NCI-H82 treated with DMSO at 0.1 percent for 48 hours (cell line): ENCODE data around the gene TERB1.

Experiments
- DNase-seq: peaks from one replicate; lab custom pipeline; 2025; ENCODE audit not compliant: unreplicated experiment; lab: John Stamatoyannopoulos, UW

TERB1 gene

DNA sequence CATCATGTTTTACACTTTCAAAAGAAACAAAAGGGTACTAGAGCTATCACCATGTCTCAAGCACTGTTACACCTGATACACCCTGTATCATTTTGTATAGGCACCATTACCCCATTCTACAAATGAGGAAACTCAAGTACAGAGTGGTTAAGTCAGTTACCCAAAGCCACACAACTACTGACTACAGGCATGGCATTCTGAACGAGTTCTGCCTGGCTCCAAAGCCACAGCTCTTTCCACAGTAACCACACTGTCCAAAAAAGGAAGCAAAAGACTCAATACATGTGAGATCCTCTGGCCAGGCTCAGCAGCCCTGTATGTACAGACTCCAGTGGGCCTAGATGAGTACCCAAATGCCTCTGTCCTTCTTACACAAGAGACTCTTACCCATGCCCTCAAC lies 54.7 kb downstream of the TERB1 start:
- DNase-seq: no peak

DNA sequence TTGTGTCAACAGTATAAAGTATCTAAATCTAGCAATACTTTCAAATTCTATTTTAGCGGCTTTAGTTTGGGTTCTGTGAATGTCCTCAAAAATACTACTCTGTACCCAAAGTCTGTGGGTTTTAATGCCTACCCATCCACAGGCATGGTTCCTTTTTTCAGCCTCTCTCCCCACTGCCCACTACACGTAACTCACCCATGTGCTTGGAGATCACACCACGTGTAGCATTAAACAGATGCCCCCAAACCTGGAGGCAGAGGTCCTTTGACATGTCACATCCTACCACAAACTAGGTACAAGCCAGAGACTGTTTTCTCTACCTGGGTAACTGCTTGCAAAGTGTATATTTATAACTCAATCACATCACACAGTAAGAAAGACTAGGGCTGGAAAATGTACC lies 55.3 kb downstream of the TERB1 start:
- DNase-seq: no peak

DNA sequence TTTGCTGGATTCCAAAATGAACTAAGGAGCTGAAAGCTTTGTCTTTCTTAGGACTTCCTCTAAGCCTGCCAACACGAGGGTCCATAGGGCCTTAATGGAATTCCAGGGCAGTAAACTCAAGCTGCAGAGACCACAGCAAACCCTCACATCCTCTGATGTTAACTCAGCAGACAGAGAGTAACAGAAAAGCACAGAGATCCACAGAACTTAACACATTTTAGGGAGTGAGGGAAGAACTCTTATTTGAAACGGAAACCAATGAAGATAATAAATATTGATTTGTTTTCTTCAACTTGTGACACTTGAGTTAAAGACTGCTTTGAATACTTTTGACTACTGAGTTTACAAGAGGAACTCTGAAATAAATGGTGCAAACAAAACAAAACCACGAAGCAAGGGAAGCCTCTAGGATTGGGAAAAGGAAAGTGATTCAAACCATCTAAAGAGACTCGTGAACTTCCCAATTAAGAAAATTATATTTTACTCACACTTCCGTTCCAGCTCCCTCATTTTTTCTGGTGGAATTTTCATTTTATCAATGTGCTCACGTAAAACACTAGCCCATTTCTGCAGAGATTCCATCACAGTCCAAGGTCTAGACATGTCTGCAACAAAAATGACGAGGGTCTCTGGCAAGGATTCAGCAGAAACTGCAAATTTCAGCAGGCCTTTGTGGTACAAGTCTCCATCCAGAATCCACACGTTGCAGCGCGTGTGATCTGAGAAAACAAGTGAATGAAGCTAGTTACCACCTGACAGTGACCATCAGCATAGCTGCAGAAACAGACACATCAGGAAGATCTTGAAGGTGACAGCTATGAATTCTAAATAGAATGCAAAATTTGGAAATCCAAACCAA lies 59.2 kb downstream of the TERB1 start:
- DNase-seq: no peak

DNA sequence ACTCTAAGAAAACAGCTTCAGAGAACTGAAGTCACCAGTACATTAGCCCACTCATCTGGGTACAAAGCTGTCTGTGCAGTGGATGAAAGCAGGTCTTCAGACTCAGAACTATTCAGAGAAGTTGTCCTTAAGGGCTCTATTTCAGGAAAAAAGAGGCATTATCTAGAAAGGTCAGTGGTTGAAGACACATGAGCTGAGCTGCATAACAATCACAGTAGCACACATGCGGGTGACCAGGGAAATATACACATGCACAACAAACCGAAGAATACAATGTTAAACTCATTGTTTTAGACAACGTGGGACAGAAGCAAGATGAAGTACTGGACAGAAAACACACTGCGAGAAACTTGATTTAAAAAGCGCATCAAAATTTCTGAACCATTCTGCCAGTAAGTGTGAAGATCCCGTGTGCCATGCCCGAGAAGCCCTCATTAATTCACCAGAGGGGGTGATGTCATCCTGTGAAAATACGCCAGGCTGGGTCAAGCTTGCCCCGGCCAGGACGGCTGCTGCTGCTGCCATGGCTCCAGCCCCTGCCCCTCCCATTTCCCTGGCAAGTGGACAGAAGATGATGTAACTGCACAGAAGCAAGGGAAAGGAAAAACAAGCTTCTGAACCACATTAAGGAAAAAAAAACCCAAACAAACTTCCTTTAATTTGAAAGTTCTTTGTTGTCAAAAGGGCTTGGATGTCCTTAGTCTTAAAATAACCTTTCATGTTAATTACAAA lies 60.0 kb downstream of the TERB1 start:
- DNase-seq: no peak

DNA sequence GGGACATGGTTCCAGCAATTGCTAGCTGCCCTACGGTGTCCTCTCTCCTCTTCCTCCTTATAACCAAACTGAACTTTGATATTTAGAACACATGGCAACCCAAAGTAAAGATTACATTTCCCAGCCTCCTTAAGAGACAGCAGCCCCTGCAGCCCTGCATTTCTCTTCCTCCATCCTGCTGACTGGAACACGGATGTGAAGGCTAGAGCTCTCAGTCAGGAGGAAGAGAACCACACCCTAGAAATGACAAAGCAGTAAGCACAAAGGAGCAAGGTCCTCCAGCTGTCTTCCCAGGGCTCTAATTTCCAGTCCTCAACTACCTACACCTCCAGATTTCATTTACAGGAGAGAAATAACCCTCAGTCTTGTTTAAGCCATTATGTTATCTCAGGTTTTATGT lies 60.9 kb downstream of the TERB1 start:
- DNase-seq: no peak

DNA sequence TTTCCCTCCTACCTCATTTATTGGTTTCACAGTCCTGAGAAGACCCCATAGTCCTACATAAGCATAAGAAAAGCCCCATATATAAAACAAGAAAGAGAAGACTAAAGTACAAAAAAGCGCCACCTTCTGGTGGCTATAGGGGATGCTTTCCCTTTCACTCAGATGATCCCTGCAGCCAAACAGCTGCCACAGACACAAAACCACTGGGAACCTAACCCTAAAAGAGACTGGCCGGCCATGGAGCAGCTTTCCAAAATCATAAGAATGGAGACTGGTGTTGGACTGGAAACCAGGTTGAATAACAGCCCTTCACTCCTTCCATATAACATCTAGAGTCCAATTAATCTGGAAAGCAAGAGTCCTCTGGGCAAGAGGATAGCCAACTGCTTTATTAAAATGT lies 61.4 kb downstream of the TERB1 start:
- no peak for DNase-seq

DNA sequence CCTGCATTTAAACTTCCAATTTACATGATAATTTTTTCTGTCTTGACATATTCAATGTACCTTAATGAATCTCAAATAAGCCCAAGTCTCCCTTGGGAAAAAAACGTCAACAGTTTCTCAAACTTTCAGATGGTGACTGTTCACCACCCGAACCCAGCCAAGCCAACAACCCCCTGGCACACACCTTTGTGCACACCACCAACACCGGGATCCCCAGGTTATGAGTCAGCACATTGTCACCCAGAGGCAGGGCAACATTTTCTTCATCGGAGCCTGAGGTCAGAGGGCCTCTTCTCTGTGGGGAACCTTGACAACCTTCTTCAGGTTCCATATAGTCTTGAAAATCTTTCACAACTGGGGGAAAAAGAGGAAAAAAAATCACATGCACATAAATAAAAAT lies 65.5 kb downstream of the TERB1 start:
- no peak for DNase-seq

DNA sequence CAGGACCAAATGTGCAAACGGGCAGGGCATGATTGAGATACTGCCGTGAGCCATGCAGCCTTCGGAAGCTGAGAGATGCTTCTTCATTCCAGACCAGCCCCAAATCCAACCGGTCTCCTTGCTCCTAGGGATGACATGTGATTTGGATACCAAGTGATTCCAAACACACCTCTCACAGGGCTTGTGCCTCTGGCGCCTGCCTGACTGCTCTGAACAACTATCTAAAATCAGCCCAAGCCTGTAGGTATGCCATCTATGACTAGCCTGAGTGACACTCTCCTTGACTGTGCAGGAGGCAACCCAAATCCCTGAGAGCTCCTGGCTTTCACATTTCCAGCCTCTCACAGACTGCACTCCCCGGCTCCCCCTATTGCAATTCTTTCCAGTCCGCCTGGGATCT lies 70.3 kb downstream of the TERB1 start:
- DNase-seq: no peak

DNA sequence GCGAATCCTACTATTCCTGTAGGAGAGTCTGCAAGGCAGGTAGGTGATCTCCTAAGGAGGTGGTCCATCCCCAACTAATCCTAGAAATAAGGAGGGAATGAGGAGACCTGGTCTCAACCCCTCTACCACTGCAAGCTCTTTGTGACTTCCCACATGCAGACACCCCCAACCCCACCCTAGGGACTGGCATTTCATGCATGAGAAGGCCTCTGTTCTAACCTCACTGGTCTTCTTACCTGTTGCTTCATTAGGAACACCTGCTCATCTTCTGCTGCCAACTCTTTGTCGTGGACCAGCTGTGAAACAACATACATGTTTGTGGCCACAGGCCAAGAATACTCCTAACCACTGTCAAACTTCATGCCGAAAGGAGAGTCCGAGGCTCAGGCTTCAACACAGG lies 72.6 kb downstream of the TERB1 start:
- no peak for DNase-seq

DNA sequence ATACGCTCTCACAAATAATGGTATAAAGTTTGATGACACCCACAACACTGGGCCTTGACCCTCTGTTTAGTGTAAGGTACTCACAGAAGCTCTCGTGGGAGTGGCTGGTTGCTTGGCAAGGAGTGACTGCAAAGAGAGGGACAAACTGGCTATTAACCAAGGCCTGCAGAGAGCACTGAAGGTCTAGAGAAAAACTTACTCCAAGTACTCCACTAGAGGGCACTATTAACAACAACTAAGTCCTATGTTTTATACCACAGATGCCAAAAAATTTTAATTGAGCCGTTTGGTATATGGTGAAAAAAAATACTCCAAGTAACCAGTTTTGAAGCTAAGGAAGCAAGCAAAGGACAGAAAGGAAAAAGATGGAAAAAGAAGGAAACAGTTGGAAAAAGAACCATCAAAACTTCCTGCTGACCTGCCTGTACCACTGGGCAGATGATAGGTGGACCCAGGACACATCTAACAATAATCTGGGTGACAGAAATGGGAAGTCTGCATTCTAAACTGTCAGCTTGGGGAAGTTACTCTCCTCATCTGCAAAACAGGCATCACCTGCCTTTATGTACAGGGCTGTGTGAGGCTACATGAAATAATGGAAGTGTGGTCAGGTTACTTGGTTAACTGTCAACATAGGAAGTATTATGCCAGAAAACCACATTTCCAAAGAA lies 73.1 kb downstream of the TERB1 start:
- DNase-seq: peak; percentile 35

DNA sequence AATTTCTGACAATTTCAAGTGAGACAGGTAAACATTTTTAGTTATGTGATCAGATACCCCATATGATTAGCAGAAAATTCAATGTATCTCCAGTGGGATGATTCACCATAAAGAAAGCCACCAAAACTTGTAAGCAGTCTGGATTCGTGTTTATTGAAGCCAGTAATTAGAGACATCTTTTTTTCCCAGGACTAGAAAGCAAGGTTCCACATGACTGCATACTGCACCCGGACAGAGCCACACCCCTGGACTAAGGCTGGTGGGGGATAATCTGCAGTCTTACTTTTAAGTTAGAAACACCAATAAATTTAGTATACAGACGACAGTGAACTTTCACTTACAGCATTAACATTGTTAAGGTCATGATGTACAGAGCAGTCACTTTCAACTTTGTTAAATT lies 80.6 kb downstream of the TERB1 start:
- no peak for DNase-seq

DNA sequence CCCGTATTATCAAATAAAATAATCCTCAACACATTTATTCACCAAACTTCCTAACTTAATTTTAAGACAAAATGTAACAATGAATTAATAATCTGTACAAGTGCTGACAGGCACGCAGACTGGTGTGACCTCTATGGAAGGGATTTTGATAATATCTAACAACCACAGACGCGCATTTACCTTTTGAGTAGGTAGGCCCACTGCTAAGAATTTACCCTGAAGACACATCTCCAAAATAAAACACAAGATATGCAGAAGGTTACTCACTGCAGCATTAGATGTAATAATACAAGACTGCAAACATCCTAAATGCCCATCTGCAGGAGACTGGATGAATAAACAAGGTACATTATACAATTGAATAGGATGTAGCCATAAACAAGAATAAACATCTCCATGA lies 82.1 kb downstream of the TERB1 start:
- no peak for DNase-seq

DNA sequence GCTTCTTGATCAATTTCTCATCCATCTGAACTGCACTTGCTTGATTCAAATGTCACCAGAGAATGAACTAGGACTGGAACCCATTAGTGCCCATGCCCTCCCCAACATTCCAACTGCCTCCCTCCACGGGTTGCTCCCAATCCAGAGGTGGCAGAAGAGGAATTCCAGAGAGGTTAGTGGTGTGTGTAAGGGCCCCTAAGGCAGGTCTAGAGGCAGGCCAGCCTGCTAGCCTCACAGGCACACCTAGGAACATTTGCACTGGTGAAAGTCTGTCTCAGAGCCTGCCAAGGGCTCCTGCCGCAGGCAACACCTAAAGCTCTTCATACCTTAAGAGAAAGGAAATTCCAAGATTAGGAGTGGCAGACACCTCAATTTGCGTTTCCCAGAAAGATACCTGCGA lies 83.6 kb downstream of the TERB1 start:
- no peak for DNase-seq

DNA sequence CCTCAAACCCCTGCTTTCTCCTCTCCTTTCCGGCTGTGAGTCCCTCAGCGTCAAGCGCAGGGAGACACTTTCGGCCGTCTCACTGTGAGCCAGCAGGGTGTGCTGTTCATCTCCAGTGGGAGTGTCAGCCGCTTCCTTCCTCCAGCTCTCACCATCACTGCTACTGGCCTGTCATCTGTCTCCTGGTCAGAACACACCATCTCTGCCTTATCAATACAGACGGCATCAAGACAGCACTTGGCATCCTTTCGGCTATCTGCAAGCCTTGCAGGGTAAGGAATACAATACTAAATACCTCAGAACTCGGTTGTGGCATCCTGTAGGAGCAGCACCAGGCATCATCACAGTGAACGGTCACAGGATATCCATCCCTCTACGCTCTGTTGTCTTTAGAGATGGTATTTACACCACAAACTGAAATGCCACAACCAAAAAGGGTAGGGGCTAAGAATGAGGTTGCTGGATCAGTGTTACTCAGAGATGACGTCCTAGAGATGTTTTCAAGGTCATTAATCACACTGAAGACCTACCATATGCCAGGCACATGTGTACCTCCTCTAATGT lies 84.2 kb downstream of the TERB1 start:
- DNase-seq: no peak

DNA sequence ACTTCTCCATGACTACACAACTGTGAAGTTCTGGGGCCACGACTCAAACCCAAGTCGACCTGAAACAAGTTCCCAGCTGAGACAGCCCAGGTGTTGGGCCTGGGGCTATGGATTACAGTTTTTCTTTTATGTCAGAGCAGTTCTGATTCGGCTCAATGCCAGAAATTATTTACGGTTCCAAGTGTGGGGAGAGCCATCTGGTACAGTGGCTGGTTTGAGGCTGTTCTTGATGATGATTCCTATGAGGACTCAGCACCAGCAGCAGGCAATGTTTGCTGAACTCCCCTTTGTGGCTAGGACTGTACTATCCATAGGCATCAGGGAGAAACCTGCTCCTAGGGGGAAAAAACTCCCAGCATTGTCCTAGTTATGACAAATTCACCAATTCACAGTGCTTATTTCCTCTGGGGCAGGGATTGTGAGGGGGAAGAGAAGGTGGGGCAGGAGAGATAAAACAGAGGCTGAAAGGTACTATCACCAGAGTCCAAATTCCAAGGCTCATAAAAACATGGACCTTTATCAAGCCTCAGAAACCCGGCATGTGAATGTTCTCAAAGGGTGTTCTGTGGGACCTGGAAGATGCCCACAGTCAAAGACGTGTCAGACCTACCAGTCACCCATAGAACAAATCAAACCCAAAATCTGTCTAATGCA lies 86.6 kb downstream of the TERB1 start:
- DNase-seq: no peak

DNA sequence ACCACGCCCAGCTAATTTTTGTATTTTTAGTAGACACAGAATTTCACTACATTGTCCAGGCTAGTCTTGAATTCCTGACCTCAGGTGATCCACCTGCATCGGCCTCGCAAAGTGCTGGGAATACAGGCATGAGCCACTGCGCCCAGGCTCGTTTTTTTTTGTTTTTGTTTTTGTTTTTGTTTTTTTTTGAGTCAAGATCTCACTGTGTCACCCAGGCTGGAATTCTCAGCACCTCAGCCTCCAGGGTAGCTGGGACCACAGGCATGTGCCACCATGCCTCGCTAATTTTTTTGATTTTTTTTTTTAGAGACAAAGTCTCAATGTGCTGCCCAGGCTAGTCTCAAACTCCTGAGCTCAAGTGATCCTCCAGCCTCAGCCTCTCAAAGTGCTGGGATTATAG lies 87.3 kb downstream of the TERB1 start:
- no peak for DNase-seq

DNA sequence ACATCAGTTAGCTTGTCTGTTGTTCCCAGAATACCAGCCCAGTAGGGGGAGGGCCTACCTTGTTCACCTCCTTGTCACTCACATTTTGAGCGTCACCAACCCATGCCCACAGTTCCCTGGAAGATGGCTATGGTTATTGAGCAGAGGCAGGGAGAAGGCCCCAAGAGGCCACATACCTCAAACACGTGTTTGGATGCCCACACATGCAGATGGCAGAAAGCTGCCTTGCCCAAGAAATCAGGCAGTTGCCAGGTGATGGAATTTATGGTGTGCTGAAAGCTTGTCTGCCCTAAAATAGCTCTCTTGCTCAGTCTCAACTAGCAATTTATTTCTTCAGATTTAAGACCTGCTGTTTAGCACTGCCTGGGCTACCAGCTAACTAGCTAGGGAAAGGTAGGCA lies 88.3 kb downstream of the TERB1 start:
- no peak for DNase-seq

DNA sequence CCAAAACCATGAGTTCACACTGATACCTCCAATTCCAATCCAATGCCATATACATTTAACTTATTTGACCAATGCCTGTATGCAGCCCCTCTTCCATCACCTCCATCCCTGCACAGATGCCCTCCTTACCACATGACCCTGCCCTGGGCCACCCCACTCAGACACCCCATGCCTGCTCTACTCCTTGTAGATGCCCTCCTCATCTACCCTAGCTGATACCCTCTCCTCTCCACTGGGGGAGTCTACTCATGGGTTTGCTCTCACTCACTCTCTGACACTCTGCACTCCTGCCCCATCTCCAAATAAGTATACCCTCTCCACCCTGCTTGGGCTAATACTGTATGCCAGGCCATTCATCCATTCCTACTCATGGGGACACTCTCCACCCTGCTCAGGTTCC lies 88.9 kb downstream of the TERB1 start:
- no peak for DNase-seq

DNA sequence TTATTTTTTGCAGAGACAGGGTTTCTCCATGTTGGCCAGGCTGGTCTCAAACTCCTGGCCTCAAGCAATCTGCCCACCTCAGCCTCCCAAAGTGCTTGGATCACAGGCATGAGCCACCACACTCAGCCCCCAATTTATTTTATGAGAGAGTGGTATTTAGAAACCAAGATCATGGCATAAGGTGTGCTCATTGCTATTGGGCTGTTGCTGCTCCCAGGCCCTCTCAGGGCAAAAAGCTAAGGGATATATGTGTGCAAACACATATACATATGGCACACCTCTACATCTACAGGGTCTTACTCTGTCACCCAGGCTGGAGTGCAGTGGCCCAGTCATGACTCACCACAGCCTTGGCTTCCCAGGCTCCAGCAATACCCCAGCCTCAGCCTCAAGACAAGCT lies 89.8 kb downstream of the TERB1 start:
- no peak for DNase-seq

DNA sequence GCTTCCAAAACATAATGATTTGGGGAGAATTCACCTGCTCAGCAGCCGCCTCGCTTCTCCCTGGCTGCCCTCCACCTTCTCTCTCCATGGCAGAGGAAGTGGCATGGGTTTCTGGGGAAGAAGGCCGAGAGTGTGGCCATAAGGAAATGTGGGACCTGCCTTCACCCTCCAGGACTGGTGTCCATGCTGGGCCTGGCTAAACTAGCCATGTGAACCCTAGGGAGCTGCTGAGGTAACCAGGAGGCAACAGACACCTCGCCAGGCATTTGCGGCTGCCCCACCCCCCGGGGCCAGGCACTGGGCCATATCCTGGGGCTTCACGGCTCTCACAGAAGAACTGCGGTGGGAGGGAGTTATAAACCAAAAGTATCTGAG lies 94.9 kb downstream of the TERB1 start:
- DNase-seq: no peak

DNA sequence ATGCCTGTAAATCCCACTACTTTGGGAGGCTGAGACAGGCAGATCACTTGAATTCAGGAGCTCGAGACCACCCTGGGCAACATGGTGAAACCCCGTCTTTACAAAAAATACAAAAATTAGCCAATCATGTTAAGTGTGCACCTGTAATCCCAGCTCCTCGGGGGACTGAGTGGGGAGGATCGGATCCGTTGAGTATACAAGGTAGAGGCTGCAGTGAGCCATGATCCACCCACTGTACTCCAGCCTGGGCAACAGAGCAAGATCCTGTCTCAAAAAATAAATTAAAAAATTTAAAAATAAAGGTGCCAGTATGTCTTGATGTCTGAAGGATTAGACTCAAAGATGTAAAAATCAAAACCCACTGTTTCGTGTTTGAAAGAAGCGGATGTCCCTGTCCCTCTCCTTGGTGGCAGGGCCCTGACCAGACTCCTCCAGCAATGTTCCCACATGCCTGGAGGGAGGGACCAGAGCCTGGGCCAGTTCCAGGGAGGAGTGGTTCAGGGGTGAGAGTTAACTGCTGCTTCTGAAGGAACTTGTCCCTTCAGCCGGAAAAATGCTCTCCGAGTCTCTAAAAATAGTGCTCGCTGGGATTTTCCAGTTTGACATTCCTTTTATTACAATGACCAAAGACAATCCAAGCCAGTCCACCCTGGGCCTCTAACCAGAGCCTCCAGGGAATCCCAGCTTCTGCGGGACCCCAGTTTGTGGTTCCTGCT lies 95.4 kb downstream of the TERB1 start:
- no peak for DNase-seq
